GM23248 (cell line): ENCODE results near the gene UBE3A. TPM values are rescaled to one million over a fixed set of nuclear protein-coding genes. Genes with fewer than 3 reads are reported as not detected.

Experiments
- DNase-seq: peaks from one replicate; pipeline ENCODE4 v3.0.0-alpha.2; 2015
- H2AFZ ChIP-seq: fragments of 200-600 bp; sonication (generic); 2 replicates; pipeline ENCODE4 v1.6.1; 2016; ENCODE audit warnings: antibody characterized with exemption
- H3F3A ChIP-seq: fragments of 200-600 bp; sonication (generic); 2 replicates; pipeline ENCODE4 v1.6.1; 2016; ENCODE audit warnings: mild to moderate bottlenecking, antibody characterized with exemption, mixed run types; ENCODE audit not compliant: insufficient read depth
- H3K27ac ChIP-seq: fragments of 200-600 bp; sonication (generic); 2 replicates; pipeline ENCODE4 v1.5.1; 2016; ENCODE audit warnings: mild to moderate bottlenecking
- H3K27me3 ChIP-seq: fragments of 200-600 bp; sonication (generic); replicated peaks from 2 replicates; pipeline ENCODE4 v1.6.1; 2016; ENCODE audit warnings: mild to moderate bottlenecking; ENCODE audit not compliant: insufficient read depth
- H3K36me3 ChIP-seq: fragments of 200-600 bp; sonication (generic); 2 replicates; pipeline ENCODE4 v1.6.1; 2016; ENCODE audit warnings: low read depth, mild to moderate bottlenecking
- H3K4me1 ChIP-seq: fragments of 200-600 bp; sonication (generic); 2 replicates; pipeline ENCODE4 v1.6.1; 2016; ENCODE audit warnings: mild to moderate bottlenecking; ENCODE audit not compliant: insufficient read depth
- H3K4me2 ChIP-seq: fragments of 200-600 bp; sonication (generic); one replicate; pipeline ENCODE4 v1.6.1; 2016; ENCODE audit warnings: mild to moderate bottlenecking; ENCODE audit not compliant: unreplicated experiment
- H3K4me3 ChIP-seq: fragments of 200-600 bp; sonication (generic); 2 replicates; pipeline ENCODE4 v1.5.1; 2016; ENCODE audit warnings: mild to moderate bottlenecking
- H3K79me2 ChIP-seq: fragments of 200-600 bp; sonication (generic); 2 replicates; pipeline ENCODE4 v1.6.1; 2016; ENCODE audit warnings: mild to moderate bottlenecking; ENCODE audit not compliant: insufficient read depth
- H3K9ac ChIP-seq: fragments of 200-600 bp; sonication (generic); 2 replicates; pipeline ENCODE4 v1.6.1; 2016; ENCODE audit warnings: mild to moderate bottlenecking
- H3K9me2 ChIP-seq: fragments of 200-600 bp; sonication (generic); 2 replicates; pipeline ENCODE4 v1.6.1; 2016; ENCODE audit warnings: mixed run types, mild to moderate bottlenecking, moderate library complexity; ENCODE audit not compliant: insufficient read depth
- H3K9me3 ChIP-seq: fragments of 200-600 bp; sonication (generic); one replicate; pipeline ENCODE4 v1.6.1; 2017; ENCODE audit warnings: low read depth
- H4K20me1 ChIP-seq: fragments of 200-600 bp; sonication (generic); 2 replicates; pipeline ENCODE4 v1.6.0; 2016; ENCODE audit not compliant: insufficient read depth
- EZH2 ChIP-seq: fragments of 200-600 bp; sonication (generic); IDR thresholded peaks from 2 replicates; pipeline ENCODE4 v1.6.1; 2018; ENCODE audit warnings: antibody characterized with exemption, mild to moderate bottlenecking; ENCODE audit not compliant: insufficient read depth, poor library complexity, severe bottlenecking
- EZH2phosphoT487 ChIP-seq: fragments of 200-600 bp; sonication (generic); IDR thresholded peaks from 2 replicates; pipeline ENCODE4 v1.6.1; 2018; ENCODE audit warnings: antibody characterized with exemption, moderate library complexity, mild to moderate bottlenecking, low read depth; ENCODE audit not compliant: insufficient read depth
- WGBS, 2 experiments: methylation state at CpG; one replicate each; pipeline ENCODE4 v1.1.6; 2015 to 2017; ENCODE audit warnings: low lambda C conversion rate in 2 of 2, low coverage in 1 of 2; ENCODE audit errors: missing lambda C conversion rate in 2 of 2; 5-methylcytosine and 5-hydroxymethylcytosine counted together
- in situ Hi-C: fragments of 300-500 bp; cut with MboI; formaldehyde crosslinking; loops from 2 replicates; pipeline ENCODE4 v1.15.0; 2020
- polyA plus RNA-seq: library from polyadenylated mRNA; unstranded; fragments of >200 nt; fragmentation: Nextera tagmentation; extraction: Ambion mirVana; gene quantifications from 2 replicates; pipeline ENCODE4 v1.2.1, GENCODE V29; 2016
- total RNA-seq: library from RNA; depleted of rRNA; stranded (reverse); fragments of >200 nt; shearing (Covaris generic); gene quantifications from 2 replicates; pipeline ENCODE4 v1.2.3, GENCODE V29; 2014

The UBE3A gene
- total and polyA plus RNA-seq, 2 experiments from 2014 or later, result 55.4 to 68.0 TPM

DNA sequence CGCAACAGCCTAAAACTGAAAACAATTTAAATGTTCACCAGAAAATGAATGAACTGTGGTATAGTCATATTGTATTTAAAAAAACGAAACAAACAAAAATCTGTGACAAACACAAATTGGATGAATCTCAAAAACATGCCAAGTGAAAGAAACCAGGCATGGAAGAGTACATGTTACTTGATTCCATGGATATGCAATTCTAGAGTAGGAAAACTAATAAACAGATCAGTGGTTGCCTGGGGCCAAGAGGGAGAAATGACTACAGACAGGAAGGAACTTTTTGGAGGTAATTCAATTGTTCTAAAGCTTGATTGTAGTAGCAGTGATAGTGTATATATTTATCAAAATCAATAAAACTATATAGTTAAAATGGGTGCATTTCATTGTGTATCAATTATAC lies 16.8 kb downstream of the UBE3A start:
- no peaks in the 10 kb centered on the region for H3K27me3 ChIP-seq
- H3K79me2 ChIP-seq, result peaks cover 100% of the 10 kb centered on the region
- H3K4me1 ChIP-seq, result peaks cover 7% of the 10 kb centered on the region
- in situ Hi-C loops, result no loop called here
- no peaks in the 10 kb centered on the region for H3K36me3 ChIP-seq
- H3F3A ChIP-seq, result peaks cover 5% of the 10 kb centered on the region; the same call in 1 of the 2 replicates
- TF ChIP-seq EZH2, result no peak
- no peak for TF ChIP-seq EZH2phosphoT487
- peak; percentile 24 for DNase-seq
- H2AFZ ChIP-seq, result no peak overlapping the region
- no peak overlapping the region for H3K4me2 ChIP-seq
- 54 to 57% methylated on average over 2 of the region's 2 CpGs for WGBS, 2 experiments
- no peak overlapping the region for H3K4me3 ChIP-seq
- peaks cover 43% of the 10 kb centered on the region for H4K20me1 ChIP-seq
- no peaks in the 10 kb centered on the region; the same call in 1 of the 2 replicates for H3K9me2 ChIP-seq
- no peak overlapping the region for H3K27ac ChIP-seq
- H3K9ac ChIP-seq, result no peak overlapping the region
- H3K9me3 ChIP-seq, result no peaks in the 10 kb centered on the region

DNA sequence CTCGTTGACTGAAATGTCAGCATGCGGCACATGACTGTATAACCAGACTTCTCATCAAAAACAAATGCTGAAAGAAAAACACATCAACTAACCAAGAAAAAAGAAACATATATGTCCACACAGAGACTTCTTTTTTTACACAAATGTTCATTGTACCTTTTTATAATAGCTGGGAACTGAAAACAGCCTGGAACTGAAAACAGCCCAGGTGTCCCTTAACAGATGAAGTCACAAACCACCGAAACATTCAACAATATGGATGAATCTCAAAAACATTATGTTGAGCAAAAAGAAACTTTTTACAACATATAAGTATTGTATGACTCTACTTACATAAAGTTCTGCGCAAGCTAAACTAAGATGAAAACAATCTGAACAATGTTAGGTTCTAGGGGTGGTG lies 20.6 kb downstream of the UBE3A start:
- Histone ChIP-seq H3K27ac (no peak overlapping the region), H3K4me3 (no peak overlapping the region), H3K9ac (no peak overlapping the region), H4K20me1 (peaks cover 51% of the 10 kb centered on the region), H3K79me2 (peaks cover 100% of the 10 kb centered on the region), H3K4me2 (no peak overlapping the region), H3K36me3 (no peaks in the 10 kb centered on the region), H3F3A (peaks cover 5% of the 10 kb centered on the region; the same call in 1 of the 2 replicates), H3K27me3 (no peaks in the 10 kb centered on the region), H3K9me3 (no peaks in the 10 kb centered on the region), H3K4me1 (peaks cover 16% of the 10 kb centered on the region; the same call in 1 of the 2 replicates), H2AFZ (no peak overlapping the region), H3K9me2 (no peaks in the 10 kb centered on the region; the same call in 1 of the 2 replicates)
- WGBS, 2 experiments, result 88 to 90% methylated on average over 4 of the region's 4 CpGs
- DNase-seq, result no peak
- no peak for TF ChIP-seq EZH2
- TF ChIP-seq EZH2phosphoT487, result no peak
- in situ Hi-C loops, result no loop called here

DNA sequence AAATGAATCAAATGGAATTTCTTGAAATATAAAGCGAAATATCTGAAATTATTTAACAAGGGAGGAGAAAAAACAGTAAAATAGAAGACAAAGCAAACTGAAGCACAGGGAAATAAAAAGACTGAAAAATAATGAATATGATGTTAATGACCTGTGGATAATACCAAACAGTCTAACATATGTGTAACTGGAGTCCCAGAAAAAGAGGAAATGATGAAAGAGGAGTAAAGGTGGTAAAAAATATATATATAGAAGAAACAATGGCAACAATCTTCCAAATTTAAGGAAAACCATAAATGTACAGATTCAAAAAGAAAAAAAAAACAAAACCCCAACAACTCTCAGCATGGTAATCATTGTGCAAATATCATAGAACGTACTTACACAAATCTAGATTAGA lies 21.2 kb downstream of the UBE3A start:
- Histone ChIP-seq H3F3A (peaks cover 5% of the 10 kb centered on the region; the same call in 1 of the 2 replicates), H3K27me3 (no peaks in the 10 kb centered on the region), H3K4me1 (peaks cover 16% of the 10 kb centered on the region; the same call in 1 of the 2 replicates), H3K36me3 (no peaks in the 10 kb centered on the region), H3K4me3 (no peak overlapping the region), H4K20me1 (peaks cover 50% of the 10 kb centered on the region), H3K27ac (no peak overlapping the region), H3K9ac (no peak overlapping the region), H3K9me2 (no peaks in the 10 kb centered on the region; the same call in 1 of the 2 replicates), H3K4me2 (no peak overlapping the region), H2AFZ (no peak overlapping the region), H3K9me3 (no peaks in the 10 kb centered on the region), H3K79me2 (peaks cover 100% of the 10 kb centered on the region)
- DNase-seq, result no peak
- TF ChIP-seq EZH2, result no peak
- no peak for TF ChIP-seq EZH2phosphoT487
- 99 to 100% methylated on average over 2 of the region's 2 CpGs for WGBS, 2 experiments
- in situ Hi-C loops, result no loop called here

DNA sequence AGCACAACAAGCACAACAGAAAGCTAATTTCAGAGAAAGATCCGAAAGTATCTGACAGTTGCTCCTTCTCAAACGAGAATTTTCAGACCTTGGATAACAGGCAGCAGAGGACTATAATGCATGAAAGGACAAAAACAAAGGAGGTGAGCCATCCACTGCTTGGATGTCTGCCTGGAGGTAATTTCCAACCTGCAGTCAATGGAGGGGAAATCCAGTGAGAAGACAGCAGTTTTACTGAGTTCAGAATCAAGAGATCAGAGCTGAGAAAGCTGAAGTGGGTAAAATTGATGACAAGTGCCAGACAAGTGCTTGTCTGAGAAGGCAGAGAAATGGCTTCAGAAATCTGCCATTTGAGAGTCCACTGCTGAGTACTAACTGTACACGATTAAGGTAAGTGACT lies 22.1 kb downstream of the UBE3A start:
- peaks cover 100% of the 10 kb centered on the region for H3K79me2 ChIP-seq
- no peaks in the 10 kb centered on the region for H3K36me3 ChIP-seq
- 82 to 86% methylated on average over 3 of the region's 3 CpGs for WGBS, 2 experiments
- peaks cover 1% of the 10 kb centered on the region; the same call in 1 of the 2 replicates for H3F3A ChIP-seq
- H3K9me3 ChIP-seq, result no peaks in the 10 kb centered on the region
- TF ChIP-seq EZH2phosphoT487 (no peak), EZH2 (no peak)
- in situ Hi-C loops, result no loop called here
- H3K9me2 ChIP-seq, result no peaks in the 10 kb centered on the region; the same call in 1 of the 2 replicates
- no peak overlapping the region for H3K4me3 ChIP-seq
- H3K4me2 ChIP-seq, result no peak overlapping the region
- H3K4me1 ChIP-seq, result peaks cover 10% of the 10 kb centered on the region; the same call in 1 of the 2 replicates
- no peak overlapping the region for H3K27ac ChIP-seq
- no peak for DNase-seq
- peaks cover 53% of the 10 kb centered on the region for H4K20me1 ChIP-seq
- H3K9ac ChIP-seq, result no peak overlapping the region
- no peaks in the 10 kb centered on the region for H3K27me3 ChIP-seq
- H2AFZ ChIP-seq, result no peak overlapping the region

DNA sequence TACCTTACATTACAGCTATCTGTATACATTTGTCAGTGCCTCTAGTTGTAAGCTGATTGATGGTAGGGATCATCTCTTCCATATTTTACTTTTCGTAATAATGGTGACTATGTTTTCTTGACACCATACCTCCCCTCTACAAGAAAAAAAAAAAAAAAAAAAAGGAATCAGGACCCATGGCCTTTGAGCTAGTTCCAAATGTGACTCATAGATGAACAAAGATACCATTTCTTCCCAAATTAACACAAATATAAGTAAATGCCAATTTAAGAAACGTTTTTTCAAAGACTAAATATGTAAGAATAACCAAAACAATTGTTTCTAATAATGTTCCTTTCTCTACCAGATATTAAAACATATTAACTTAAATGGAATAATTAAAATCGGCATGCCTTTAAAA lies 23.1 kb downstream of the UBE3A start:
- in situ Hi-C loops, result no loop called here
- Histone ChIP-seq H4K20me1 (peaks cover 53% of the 10 kb centered on the region), H3K4me1 (peaks cover 15% of the 10 kb centered on the region; the same call in 1 of the 2 replicates), H2AFZ (no peak overlapping the region), H3F3A (no peaks in the 10 kb centered on the region; the same call in 1 of the 2 replicates), H3K9me2 (no peaks in the 10 kb centered on the region; the same call in 1 of the 2 replicates), H3K27ac (no peak overlapping the region), H3K9me3 (no peaks in the 10 kb centered on the region), H3K9ac (no peak overlapping the region), H3K4me2 (no peak overlapping the region), H3K79me2 (peaks cover 100% of the 10 kb centered on the region), H3K27me3 (no peaks in the 10 kb centered on the region), H3K4me3 (no peak overlapping the region), H3K36me3 (no peaks in the 10 kb centered on the region)
- no peak for TF ChIP-seq EZH2
- no peak for TF ChIP-seq EZH2phosphoT487
- 64 to 67% methylated on average over 3 of the region's 3 CpGs for WGBS, 2 experiments
- DNase-seq, result no peak
